GM21576 (cell line): ENCODE measurements around the gene CEACAM21.
A peak's percentile ranks its signal among the peaks of the same experiment; 100 is the strongest.

ENCODE experiments used
- ATAC-seq: cut with Tn5 transposase; IDR thresholded peaks from one replicate; pipeline ENCODE4 v1.9.1; 2021; ENCODE audit warnings: mild to moderate bottlenecking, moderate library complexity; ENCODE audit not compliant: unreplicated experiment

Gene CEACAM21

DNA sequence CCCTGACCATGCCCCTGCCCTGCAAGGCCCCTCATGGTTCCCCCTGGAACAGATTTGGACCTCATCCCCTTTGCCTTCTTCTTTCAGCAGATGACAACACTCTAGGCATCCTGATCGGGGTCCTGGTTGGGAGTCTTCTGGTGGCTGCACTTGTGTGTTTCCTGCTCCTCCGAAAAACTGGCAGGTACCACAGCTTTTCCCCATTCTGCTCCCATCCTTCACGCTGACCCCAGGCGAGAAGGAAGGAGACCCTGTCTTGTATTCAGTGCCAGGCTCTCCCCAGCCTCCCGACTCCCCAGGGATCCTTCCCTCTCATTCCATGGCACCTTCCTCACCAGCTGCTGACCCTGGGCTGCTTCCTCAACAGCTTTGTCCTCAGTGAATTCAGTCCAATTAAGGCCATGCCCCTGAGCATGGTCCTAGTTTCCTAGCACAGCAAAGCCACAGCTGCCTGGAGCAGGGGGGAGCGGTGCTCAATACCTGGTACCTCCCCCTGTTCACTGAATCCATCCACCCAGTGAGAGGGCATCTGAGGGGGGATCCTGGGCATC, 8.4 kb downstream of the CEACAM21 start:
- no peak for ATAC-seq

GRCh38 chr19:41584931-41585330, 9.0 kb downstream of the CEACAM21 start:
- ATAC-seq: no peak

- ATAC-seq: no peak
These were observed 10.1 kb downstream of the CEACAM21 start for GRCh38 chr19:41586064-41586463.

DNA sequence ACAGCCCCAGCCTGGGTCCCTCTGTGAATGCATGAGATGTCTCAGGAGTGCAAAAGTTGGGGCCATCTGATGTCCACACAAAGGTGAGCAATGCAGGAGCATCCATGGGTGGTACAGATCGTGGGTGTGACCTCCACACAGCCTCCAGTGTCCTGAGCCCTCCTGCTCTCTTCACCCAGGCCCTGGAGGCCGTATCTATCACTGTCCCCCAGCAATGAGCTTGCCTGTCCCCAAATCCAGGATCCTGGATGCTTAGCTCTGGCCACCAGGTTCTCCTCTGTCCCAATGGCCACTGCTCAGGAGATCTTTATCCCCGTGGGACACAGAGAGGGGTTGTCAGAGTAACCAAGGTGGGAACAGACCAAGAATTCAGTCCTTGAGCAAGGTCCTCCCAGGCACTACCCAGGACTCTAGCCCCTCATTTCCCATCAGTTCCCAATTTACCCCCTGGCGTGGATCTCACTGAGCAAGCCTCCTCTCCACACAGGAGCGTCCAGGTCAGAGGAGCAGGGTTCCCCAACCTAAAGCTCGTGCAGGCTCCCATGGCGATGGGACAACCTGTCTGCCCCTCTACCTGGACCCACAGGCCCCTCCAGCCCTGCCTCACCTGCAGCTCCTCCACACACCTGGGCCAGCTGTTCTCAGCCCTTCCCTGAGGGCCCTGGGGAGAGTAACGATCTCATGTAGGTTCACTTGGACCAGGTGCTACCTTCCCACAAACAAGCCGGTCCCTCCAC, 11.3 kb downstream of the CEACAM21 start:
- no peak for ATAC-seq

DNA sequence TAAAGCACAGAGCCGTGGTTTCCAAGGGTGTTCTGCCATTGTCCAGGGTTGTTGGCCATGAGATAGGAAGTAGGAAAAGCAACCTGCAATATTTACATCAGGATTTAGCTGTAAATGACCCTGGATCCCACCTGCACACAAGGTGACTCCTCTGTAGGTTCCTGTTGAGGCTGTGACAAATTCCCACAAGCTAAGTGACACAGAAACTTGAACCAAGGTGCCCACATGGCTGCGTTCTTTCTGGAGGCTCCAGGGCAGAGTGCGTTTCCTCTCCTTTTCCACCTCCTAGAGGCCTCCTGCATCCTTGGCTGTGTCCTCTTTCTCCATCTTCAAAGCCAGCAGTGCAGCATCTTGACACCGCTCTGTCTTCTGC, 11.9 kb downstream of the CEACAM21 start:
- no peak for ATAC-seq

GRCh38 chr19:41588497-41589209, 12.7 kb downstream of the CEACAM21 start:
- ATAC-seq: no peak

- ATAC-seq: no peak
These were observed 13.4 kb downstream of the CEACAM21 start for GRCh38 chr19:41589371-41589770.

- no peak for ATAC-seq
These were observed 15.0 kb downstream of the CEACAM21 start for GRCh38 chr19:41590936-41591335.

- ATAC-seq: no peak
These were observed 16.1 kb downstream of the CEACAM21 start for GRCh38 chr19:41591951-41592562.

DNA sequence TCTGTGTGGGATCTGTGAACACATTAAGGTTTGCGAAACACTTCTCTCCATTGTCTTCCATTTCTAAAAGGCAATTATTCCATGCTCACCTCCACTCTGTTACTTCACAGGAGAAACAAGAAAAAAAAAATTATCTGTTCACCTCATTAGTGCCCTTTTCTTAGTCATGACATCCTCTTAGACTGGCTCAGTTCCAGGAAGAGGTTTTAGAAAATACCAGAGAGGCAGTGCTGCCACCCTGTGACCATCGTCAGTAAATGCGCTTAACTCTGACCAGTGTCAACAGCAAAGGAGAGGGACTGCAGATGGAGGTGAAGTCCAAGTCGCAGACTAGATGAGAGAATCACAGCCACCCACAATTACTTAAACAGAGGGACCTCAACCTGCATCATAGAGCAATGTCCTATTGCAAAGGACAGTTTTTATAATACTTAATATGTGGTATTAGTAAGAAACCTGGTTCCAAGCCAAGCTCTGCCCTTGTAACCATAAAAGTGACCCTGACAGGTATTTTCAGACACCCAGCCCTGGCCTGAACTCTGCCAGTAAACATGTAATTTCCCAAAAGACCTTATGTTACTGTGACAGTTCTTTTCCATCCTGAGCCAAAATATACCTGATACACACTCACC, 19.4 kb downstream of the CEACAM21 start:
- peak; percentile 60 for ATAC-seq

- ATAC-seq: no peak
These were observed 19.9 kb downstream of the CEACAM21 start for GRCh38 chr19:41595890-41596280.

GRCh38 chr19:41597600-41598041, 21.7 kb downstream of the CEACAM21 start:
- no peak for ATAC-seq

GRCh38 chr19:41599175-41599966, 23.4 kb downstream of the CEACAM21 start:
- ATAC-seq: no peak

- no peak for ATAC-seq
These were observed 25.8 kb downstream of the CEACAM21 start for GRCh38 chr19:41601771-41602170.

GRCh38 chr19:41604831-41605230, 28.9 kb downstream of the CEACAM21 start:
- ATAC-seq: no peak

DNA sequence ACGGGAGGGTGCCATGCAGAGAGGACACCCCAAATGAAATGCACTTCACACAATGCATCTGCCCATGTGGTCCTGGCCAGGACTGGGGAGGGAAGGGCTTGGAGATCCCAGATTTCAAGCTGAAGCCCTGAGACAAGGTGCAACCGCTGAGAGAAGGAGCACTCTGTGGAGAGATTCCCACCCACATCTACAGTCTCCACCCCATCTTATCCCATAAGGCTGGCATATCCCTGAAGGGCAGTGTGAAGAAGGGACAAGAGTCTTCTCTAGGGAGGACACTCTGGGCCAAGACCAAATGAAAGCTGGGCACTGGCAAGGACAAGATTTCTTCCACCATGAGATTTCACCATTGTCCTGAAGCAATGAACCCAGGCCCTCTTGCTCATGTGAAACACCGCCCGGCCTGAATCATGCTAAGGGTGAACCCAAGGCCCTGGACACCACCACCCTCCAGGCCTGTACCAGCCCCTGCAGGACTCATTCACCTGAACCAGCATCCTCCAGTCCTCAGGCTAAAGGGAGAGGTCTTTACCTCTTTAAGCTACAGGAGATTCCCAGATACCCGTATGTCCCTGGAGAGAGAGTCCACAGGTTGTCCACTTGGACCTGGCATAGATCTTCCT, 30.4 kb downstream of the CEACAM21 start:
- no peak for ATAC-seq

DNA sequence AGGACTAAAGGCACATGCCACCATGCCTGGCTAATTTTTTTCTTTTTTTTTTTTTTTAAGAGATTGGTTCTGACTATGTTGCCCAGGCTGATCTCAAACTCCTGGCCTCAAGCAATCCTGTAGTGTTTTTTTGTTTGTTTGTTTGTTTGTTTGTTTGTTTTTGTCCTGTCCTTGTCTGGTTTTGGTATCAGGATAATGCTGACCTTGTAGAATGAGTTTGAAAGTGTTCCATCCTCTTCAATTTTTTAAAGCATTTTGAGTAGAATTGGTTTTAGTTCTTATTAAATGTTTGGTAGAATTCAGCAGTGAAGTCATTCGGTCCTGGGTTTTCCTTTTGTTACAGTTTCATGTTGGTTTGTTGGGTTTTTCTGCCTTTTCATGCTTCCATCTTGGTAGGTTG, 31.7 kb downstream of the CEACAM21 start:
- ATAC-seq: no peak

DNA sequence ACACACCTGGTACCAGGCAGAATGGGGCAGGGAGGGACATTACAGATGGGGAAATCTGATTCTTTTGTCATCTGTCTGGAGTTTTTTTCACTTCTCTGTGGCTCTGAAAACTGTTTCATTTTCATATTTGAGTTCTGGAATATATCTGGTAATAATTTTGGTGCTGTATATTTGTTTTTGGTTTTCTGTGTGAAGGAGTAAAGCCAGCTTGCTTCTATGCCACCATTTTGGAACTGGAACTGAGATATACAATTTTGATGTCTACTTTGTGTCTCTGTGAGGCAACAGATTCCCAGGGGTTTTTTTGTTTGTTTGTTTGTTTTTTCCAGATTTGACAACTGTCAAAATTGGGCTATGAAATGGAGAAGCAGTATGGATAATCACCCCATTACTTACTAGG, 34.8 kb downstream of the CEACAM21 start:
- ATAC-seq: no peak

GRCh38 chr19:41612483-41612882, 36.5 kb downstream of the CEACAM21 start:
- ATAC-seq: no peak

DNA sequence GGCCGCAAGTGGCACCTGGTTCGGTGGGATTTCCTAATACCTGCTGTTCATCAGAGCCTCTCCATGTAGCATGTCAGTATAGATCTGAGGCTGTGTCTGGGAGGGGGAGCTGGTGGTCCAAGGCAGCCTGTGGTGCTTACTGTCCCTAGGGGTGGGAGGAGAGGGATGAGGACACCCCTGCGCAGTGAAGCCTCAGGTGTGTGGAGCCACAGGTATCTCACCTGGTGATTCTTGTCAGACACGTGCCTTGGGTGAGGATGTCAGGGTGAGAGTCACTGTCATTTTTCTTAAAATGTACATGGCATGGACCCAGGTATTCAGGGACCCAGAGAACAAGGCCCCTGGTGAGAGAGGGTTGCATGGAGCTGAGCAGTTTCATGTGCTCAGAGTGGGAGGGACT, 39.2 kb downstream of the CEACAM21 start:
- no peak for ATAC-seq
